NCI-H226 (cell line): Measurements from ENCODE around the gene TMPRSS4.

ENCODE experiments used
- DNase-seq: peaks from one replicate; pipeline ENCODE4 v3.0.0-alpha.2; 2015

TMPRSS4 gene

DNA sequence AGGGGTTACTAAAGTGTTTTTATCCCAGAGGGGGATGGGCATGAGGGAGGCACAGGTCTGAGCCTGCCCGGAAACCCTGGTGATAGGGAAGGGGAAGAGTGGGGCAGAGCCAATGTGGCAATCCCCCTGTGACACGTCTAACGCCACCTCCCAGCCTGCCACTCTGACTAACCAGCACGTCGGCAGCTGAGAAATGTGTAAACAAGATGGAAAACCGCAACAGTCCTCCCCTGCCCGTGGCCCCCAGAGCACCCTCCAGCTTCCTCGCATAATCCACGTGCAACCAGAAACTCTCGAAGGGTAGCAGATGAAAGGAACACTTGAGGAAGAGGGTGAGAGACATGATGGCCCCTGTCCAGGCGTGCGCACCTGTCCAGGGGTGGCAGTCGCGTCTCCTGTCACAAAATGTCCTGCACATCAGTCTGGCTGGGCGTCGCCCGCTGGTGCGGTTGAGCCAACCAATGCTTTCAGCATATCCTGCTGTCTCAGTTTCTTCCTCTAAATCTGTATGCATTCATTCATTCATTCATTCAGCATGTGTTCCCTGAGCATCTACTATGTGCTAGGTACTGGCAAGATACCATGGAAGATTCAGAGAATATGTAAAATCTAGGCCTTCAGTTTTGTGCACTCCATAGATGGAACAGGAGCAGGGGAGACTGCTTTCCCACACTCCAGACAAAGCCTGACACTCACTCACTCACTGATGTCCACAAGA is 4.5 kb downstream of the TMPRSS4 start:
- DNase-seq: no peak

DNA sequence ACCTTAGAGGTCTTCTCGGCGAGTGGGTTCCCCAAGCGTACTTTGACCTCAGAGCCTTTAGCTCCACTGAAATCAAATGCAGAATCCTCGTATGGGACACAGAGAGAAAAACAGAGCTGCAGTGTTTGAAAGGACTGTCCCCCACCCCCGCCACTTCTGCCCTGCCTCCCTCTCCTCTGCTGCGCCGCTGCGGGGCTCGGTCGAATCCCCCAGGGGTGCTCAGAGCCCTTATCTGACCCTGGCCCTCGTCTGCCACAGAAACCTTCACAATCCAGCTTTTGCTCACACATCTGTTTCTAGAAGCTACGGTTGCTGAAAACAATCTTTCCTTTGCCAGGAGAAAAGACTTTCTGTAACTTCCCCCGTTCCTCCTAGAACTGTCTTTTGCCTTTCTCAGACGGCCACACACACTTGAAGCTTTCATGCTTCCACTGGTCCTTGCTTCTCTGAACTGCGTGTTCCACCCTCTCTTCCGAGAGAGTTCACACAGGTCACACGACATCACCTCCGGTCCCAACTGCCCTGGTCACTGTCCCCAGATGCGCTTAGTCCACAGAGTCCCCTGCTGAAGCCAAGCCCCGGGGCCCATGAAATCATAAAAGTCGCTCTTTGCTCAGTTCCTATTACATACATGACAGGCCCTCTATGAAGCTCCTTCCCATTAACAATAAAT is 6.1 kb downstream of the TMPRSS4 start:
- no peak for DNase-seq

DNA sequence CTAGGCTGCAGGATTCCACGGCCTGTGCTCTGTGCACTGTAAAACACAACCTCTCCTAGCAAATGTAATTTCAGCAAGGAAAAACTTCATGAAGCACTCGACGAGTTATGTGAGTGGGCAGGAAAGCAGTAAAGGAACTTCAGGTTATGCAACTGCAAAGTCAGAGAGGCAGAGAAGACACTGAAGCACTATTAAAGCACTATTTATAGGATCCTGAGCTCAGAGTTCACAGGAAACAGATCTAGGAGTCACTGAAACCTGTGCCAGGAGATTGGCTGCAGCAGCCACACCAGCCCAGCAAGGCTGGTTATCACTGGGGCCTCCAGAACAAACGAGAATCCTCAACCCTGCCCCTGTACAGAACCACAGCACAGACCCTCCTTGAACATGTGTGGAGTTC is 7.4 kb downstream of the TMPRSS4 start:
- no peak for DNase-seq

DNA sequence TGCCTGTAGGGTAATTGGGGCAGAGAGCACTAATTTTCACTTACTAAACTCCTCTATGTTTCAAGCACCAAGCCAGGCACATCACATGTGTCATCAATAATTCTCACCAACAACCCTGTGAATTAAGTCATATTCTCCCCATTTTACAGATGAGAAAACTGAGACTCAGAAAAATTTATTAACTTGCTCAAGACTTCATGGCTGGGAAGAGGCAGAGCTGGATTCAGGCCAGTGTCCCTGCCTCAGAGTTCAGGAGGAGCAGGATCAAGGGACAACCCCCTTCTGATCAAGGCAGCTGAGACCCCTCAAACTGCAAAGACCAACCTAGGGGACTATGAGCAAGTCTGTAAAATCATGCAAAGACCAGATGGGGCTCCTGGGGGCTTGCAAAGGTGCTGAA is 7.8 kb downstream of the TMPRSS4 start:
- DNase-seq: no peak

DNA sequence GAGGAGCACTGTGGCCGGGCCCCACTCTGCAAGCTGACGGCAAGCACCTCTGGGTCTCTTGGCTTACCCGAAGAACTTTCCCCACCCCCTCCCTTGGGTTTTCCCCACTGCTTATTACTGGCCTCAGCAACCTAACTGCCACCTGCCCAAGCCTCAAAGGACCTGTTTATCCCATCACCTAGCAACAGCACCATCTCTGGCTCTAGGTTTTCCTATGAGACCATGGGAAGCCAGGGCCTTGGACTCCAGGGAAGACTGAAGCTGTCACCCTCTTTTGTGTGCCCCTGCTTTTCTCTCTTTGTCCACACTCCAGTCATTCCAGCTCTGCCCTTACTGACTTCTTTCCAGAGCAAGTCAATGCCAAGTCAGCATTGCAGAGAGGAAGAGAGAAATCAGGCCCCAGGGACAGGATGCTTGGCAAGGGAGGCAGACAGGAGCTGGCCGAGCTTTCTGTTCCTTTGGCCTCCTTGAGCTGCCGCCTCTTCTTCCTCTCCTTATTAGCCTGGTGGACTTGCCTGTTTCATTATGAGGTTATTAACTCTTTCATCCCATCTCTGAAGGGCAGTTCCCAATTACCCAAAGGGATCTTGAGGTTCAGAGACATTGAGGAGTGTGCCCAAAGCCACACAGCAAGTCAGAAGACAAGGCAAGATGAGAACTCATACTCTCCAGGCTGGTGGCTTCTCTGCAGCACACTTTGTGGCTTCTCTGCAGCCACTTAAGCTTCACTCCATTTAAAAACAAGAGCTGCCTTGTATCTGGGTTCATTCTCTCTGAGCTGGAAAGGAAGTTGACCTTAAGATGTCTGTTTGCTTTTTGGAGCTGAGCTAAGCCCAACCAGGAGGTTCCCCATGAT is 10.3 kb downstream of the TMPRSS4 start, which contains the start of gene SMIM35:
Gene SMIM35, minus strand, starts transcription at position 51 of the 856 bp plus-strand sequence. CDS start 206 bp downstream, outside the sequence.
- DNase-seq: no peak

DNA sequence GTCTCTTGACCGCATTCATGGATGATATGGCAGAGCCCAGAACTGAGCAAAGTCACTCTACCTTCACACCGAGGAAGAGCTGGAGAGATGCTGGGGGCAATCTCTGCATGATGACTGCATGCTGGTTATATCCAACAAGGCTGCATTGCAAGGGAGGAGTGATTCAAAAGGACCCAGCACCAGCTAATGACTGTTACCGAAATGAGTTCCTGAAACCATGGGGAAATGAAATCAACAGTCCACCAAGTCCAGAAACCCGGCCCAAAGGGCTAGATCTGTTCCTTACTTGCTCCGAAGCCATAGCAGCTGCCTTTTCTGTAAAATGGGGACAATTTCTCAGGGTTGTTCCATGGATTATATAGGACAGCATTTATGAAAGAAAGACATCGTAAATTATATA is 11.1 kb downstream of the TMPRSS4 start:
- no peak for DNase-seq

DNA sequence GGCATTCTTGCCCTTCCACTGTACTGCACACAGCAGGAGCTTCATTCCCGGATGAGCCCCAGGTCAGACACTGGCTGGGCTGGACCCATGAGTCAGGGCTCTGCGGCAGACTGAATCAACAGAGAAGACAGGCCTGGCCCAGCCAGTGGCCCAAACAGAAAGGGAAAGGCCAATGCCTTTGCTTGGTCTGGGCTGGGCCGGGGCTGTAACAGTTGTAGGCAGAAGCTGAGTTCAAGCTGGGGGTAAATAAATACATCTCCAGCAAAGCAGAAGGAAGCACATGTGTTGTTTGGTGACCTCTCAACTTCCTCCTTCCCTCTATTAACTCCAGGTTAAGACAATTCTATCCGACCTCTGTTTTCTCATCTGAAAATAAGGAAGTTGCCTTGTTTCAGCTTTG is 11.7 kb downstream of the TMPRSS4 start:
- DNase-seq: no peak

DNA sequence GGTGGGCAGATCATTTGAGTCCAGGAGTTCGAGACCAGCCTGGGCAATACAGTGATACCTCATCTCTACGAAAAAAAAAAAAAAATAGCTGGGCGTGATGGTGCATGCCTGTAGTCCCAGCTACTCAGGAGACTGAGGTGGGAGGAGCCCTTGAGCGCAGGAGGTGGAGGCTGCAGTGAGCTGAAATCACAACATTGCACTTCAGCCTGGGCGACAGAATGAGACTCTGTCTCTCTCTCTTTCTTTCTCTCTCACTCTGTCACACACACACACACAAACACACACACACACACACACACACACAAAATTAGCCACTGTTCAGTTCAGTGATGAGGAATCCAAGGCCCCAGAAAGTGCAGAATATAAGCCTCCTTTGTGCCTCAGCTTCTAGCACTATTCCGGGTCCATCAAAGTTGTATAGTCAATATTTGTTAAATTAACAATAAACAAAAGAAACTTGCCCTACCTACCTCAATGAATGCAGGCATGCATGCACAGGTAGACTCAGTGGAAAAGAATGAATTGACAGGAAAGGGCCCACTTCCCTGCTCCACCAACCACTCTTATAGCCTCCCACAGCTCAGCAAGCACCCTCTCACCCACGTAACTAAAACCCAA is 13.8 kb downstream of the TMPRSS4 start:
- DNase-seq: no peak

DNA sequence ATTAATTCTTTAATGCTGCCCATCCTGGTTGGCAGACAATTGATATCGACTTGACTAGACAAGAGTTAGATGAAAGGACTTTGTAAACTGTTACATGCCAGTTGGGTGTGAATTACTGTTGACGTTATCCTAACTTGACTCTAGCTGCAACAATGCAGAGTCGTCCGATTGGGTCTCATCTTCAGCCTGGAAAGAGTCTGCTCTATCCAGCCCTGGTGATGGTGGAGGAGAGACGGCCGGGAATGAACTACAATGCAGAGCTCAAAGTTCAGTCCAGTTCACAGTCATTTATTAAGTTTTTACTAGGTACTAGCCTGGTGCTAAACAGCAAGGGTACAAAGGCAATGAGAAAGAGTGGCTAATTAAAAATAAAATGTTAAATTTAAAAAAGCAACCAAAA is 14.8 kb downstream of the TMPRSS4 start:
- DNase-seq: no peak

DNA sequence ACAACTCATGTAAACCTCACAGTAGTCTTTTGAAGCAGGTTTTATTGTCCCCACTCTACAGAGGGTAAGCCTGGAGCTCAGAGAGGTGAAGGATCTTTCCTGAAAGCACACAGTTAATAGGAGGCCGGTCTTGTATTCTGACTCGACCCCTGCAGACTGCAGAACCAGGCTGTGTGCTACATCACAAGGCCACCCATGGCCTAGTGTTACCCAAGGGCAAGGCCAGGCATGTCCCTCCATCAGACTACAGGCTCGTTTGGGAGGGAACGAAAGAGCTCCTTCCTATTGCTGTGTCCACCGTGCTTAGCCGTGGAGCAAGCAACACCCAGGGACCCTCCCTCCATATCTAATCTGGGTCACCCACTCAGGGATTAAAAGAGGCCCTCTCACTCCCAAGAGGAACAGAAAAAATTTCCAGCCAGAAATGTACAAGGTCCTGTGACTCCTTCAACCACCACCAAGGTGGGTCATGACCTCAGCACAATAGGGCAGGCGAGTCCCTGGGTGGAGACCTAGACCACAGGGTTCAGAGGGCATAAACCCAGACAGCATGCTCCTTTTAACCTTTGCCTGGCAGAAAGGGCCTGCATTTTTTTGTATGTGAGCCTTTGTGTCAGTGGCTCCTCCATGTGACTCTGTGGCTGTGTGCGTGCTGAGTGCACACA is 16.2 kb downstream of the TMPRSS4 start:
- no peak for DNase-seq

DNA sequence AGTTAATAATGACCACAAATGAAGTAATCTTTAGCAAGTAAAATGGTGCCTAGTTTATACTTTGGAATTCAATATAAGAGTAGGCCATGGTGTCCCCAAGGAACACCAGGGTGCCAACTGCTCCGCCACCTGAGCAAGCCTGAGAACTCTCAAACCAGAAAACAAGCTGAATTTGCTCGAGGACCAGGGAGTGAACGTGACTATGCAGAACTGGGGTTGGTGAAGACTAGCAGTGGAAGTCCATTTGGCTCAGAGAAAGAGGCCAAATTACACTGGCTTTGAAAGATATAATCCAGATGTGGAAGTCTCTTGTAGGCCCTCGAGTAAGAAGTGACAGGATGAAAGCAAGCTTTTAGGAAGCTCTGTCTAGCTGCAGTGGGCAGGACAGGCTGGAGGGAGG is 18.6 kb downstream of the TMPRSS4 start:
- no peak for DNase-seq

DNA sequence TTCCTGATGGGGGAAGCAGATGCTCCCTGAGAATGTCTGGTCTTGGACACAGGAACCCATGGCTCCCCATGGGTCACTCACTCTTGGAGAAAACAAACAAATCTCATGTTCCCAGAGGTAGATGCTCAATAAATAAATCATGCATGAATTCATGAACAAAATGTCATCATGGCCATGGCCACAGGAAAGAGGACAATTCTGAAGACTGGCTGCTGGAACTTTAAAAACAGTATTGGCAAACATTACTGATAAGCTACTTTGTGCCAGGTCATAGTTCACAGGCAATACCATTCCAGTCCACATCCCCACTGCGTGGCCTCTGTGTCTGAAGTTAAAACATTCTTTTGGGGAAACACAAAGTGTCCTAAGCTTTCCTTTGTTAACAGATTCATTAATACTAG is 19.1 kb downstream of the TMPRSS4 start:
- no peak for DNase-seq

DNA sequence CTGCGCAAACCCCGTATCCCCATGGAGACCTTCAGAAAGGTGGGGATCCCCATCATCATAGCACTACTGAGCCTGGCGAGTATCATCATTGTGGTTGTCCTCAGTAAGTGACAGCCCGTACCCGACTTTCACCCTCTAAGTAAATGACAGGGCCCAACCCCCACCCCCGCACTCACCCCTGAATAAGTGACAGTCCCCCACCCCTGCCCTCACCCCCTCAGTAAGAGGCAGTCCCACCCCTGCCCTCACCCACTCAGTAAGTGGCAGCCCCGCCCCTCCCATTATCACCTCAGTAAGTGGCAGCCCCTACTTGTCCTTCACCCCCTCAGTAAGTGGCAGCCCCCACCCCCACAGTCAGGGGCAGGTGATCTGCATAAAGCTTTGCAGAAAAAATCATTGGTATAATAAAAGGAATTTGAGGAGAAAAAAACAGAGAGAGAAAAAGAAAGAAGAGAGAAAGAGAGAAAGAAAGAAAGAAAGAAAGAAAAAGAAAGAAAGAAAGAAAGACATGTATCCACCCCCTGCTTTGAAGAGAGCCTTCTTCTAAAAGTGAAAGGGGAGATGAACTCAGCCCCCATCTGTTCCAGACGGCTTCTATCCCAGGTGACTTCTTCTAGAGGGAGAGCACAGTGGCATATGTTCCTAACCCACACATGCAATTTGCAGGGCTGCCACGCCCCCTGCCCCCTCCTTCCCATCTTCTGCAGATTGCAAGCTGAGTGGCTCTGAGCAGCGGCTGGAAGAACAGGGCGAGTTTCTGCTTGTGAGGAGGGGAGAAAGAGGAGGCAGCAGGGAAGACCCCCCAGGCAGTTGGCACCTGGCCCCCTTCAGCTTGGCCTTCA is 22.3 kb downstream of the TMPRSS4 start:
- DNase-seq: no peak

DNA sequence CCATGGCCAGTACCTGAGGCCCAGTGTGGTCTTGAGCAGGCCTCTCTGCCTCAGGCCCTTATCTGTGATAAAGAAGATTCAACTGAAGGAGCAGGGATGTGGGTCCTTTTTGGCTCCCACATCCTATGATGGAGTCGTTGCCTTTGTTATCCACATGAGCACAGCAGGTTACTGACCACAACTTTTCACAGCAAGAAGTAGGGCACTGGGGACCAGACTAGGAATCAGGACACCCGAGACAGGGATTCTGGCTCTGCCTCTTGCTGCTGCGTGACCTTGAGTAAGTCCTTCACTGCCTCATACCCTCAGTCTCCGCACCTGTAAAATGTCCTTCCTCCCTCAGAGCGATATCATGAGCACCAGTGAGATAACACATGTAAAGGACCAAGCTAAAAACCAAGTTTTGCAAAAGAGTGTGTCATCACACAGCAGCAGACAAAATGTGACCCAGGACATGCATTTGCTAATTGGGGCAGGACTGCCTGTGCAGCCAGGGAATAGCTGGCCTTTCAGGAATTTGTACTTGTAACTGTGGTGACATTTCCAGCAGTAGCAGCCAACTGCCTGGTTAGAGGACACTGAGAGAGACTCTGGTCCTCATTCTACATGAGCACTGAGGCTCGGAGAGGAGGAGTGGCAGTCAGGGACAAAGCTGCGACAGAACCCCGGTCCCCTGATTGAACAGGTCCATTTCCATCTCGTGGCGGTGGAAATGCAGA is 23.1 kb downstream of the TMPRSS4 start:
- DNase-seq: no peak

DNA sequence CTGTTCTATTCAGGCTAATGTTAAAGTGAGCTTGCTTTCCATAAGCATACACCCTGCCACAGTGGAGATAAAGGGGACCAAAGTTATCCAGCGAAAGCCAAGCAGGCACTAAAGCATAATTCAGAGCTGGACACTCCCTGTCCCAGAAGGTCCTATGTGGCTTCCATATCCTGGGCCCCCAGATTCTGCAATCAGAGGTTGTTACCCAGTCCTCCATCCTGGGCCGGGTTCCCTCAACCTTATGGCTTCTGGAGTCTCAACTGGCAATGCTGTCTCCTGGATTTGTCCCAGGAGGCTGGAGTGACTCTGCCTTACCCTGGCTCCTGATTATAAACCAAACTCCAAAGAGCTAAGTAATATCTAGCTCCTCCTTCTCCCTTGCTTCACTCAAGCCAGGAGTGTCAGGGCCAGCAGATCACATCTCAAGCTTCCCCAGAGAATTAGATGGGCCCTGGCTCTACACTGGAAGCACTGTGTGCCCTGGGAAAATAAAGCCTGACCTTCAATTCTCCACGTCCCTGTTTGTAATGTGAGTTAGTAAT is 23.9 kb downstream of the TMPRSS4 start:
- DNase-seq: no peak

DNA sequence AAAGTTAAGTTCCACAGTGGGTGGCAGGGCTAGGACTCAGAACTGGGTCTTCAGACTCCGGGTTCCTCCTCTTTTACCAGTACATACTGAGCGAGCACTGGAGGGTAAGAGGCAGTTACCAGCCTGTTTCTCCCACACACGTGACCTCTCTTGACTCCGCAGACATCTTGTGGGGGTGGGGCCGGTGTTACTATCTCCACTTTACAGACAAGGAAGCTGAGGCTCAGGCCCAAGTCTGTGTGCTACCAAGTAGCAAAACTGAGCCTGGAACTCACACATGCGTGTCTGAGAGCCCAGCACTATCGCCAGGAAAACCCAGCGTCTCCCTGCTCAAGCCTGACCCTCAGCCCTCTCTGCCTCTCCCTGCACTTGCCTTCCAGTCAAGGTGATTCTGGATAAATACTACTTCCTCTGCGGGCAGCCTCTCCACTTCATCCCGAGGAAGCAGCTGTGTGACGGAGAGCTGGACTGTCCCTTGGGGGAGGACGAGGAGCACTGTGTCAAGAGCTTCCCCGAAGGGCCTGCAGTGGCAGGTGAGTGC is 25.9 kb downstream of the TMPRSS4 start:
- DNase-seq: no peak

DNA sequence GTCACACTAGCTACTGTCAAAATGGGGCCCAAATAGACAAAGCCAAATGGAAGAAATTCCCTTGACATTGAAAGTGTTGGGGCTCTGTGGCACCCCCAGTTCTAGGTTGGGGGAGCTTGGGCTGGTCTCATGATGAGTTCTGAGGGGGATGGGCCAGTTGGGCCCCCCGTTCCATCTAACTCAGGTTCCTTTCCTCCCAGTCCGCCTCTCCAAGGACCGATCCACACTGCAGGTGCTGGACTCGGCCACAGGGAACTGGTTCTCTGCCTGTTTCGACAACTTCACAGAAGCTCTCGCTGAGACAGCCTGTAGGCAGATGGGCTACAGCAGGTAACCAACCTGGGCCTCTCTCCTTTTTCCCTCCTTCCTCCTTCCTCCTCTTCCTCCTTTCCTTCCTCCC is 27.6 kb downstream of the TMPRSS4 start:
- no peak for DNase-seq

DNA sequence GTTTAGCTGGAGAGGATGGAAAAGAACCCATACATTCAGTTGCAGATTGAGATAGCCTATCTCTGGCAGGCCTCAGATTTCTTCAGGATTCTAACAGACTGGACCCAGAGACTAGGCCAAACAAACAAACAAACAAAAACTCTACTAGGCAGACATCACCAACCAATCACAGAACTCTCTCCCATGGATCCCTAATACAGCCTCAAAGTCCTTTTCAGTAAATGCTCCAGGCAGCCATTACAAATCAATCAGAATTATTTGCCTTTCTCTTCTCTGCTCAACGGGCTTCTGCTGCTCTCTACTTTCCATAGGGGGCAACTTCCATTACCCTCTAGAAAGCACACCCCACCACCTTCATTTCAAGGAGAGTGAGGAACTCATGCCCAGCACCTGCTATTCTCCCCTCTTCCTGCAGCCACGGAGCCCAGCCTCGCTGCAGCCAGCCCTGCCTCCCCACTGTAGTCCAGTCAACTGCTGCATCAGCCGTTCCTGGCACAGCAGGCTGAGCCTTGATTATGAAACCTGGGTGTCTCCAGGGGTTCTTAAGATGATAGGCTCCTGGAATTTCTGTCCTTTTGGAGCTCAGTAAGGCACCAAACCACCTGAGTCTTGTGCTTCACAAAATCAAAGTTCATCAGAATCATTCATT is 28.9 kb downstream of the TMPRSS4 start:
- DNase-seq: no peak

DNA sequence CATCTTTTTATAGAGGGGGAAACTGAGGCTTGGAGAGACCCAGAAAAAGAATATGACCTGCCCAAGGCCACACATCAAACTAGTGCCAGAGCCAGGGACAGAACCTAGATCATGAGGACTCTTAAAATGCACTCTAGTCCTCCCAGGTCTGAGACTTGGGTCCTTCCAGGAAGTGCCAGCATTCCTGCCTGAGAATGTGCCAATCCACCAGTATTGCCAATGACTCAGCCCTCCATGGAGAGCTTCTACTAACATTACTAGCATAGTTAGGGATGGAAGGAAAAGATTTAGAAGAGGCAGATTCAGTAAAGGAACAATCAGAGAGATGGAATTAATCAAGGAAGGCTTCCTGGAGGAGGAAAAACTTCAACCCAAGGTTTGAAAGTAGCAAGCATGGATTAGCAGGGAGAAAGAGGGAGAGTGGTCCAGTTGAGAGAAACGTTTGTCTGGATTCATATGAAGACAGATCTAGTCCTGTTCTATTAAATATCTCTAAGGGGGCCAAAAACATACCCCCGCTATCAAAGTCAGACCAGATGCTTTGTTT is 30.0 kb downstream of the TMPRSS4 start:
- DNase-seq: peak; percentile 50

DNA sequence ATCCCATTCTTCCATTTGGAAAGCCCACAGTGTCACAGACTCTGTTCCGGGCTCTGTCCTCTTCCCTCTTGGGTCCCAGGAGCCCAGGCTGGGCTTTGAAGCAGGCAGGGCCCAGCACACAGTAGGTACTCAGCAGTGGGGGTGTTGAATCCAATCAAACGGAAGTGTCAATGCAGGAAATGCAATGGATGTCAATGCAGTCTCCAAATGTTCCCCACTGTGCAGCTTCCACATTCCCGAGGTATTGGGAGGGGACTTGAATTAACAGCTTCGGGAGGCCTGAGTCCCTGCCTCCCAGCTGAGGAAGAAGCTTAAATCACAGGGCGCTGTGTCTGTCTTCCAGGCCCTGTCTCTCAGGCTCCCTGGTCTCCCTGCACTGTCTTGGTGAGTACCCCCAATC is 31.6 kb downstream of the TMPRSS4 start:
- DNase-seq: no peak
